K562 treated with DMSO at 1 percent for 12 hours (cell line): ENCODE data around the gene APOA1. TPM values are rescaled to one million over a fixed set of nuclear protein-coding genes. Genes with fewer than 3 reads are reported as not detected.

ENCODE experiments used
- total RNA-seq: library from RNA; unstranded; fragments of 300-600 nt; gene quantifications from 2 replicates; pipeline ENCODE4 v1.2.3, GENCODE V29; 2022; ENCODE audit not compliant: insufficient read depth

The APOA1 gene
- not detected in 2 replicates for total RNA-seq

DNA sequence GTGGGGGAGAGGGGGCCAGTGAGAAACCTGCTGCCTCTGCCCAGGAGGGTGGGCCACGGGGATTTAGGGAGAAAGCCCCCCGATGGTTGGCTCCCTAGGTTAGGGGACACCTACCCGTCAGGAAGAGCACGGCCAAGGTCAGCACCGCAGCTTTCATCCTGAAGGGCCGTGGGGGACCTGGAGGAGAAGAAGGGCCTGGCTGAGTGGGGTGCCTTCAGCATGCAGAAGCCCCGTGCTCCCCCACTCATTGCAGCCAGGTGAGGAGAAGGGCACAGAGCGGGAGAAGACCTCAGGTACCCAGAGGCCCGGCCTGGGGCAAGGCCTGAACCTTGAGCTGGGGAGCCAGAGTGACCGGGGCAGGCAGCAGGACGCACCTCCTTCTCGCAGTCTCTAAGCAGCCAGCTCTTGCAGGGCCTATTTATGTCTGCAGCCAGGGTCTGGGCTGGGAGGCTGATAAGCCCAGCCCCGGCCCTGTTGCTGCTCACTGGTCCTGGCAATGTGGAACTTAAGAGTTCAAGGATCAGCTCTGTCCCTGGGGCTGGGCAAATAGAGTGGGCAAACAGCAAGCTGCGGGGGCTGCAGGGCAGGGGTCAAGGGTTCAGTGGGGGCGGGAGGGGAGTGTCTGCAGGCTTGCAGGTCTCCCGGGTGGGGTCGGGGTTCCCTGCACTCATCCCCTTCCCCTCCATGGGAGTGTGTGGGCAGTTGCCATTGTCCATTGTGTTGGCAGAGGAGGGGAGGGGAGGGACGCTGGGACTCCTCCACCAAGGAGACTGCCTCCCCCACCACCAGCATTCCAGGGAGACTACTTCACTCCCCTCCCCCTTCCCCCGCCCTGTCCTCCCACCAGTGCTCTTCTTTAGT lies at the start of gene APOA1:
TSS of gene APOA1 (minus strand) at position 392 of the 861 bp plus-strand sequence. CDS start at position 157, 235 bp downstream.

DNA sequence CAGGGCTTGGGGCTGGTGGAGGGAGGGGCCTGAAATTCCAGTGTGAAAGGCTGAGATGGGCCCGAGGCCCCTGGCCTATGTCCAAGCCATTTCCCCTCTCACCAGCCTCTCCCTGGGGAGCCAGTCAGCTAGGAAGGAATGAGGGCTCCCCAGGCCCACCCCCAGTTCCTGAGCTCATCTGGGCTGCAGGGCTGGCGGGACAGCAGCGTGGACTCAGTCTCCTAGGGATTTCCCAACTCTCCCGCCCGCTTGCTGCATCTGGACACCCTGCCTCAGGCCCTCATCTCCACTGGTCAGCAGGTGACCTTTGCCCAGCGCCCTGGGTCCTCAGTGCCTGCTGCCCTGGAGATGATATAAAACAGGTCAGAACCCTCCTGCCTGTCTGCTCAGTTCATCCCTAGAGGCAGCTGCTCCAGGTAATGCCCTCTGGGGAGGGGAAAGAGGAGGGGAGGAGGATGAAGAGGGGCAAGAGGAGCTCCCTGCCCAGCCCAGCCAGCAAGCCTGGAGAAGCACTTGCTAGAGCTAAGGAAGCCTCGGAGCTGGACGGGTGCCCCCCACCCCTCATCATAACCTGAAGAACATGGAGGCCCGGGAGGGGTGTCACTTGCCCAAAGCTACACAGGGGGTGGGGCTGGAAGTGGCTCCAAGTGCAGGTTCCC lies 7.8 kb downstream of the APOA1 start, which contains the start of gene APOC3:
TSS of gene APOC3 (plus strand) at position 383 of the 659 bp plus-strand sequence. CDS start 676 bp downstream, outside the sequence.

GRCh38 chr11:116823031-116823843 lies 14.2 kb downstream of the APOA1 start, which contains the start of gene APOA4:
TSS of gene APOA4 (minus strand) at chr11:116823304. CDS start at chr11:116823191, 113 bp downstream.

DNA sequence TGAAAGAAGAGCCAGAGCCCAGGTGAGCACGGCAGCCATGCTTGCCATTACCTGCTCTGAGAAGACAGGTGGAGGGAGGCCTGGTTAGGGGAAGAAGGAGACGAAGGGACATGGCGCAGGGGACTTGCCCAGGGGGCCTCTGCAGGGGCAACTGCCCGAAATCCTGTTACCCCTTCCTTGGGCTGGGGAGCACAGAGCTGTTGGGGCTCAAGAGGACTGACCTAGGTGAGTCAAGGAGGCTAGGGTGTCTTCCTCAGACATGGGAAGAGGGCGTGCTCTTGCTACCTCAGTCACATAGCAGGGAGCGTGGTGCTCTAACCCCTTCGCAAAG lies 45.6 kb downstream of the APOA1 start, which contains the start of gene APOA5:
TSS of gene APOA5 (minus strand) at position 67 of the 331 bp plus-strand sequence. CDS start at position 48, 19 bp downstream.

DNA sequence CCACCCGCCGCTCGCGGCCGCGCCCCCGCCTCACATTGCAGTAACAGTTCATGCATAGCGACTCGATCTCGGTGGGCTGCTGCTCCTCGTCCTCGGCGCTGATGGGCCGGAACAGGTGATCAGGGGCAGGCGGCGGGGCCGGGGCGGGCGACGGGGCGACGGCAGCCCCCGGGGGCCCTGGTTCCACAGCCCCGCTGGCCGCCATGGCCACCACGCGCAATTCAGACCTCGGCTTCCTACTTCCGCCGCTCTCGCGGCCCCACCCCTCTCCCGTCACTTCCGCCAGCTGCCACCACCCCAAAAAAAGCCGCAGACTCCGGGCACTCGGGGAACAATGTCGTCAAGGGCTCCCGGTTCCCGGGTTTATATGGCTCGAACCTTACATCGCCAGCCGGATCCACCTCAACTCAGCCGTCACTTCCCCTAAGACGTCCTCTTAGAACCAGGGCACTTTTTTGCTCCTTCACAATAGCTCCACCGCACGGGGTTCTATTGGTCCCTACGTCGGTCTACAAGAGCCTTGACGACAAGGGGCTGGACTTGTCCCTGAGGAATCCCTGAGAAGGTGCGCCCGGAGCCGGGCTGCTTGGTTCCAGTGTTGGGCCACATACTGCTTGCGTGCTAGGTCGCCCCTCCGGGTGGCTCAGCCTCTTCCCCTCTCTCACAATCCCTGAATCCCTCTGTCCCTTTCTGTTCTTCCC lies 49.5 kb downstream of the APOA1 start, which contains the start of gene ZPR1:
TSS of gene ZPR1 (minus strand) at position 238 of the 701 bp plus-strand sequence. CDS start at position 205, 33 bp downstream.

Other genes with a start within 250 kb of the APOA1 start
- 13.7 and 21.4 TPM in 2 replicates for gene BUD13, start 64.6 kb downstream of the APOA1 start, total RNA-seq
- gene ZPR1, start 49.6 kb downstream of the APOA1 start, total RNA-seq, result 24.5 and 24.8 TPM in 2 replicates
- not detected in 2 replicates for gene APOA5, start 45.7 kb downstream of the APOA1 start, total RNA-seq
- not detected in 2 replicates for gene APOA4, start 14.3 kb downstream of the APOA1 start, total RNA-seq
- not detected in 2 replicates for gene APOC3, start 7.7 kb downstream of the APOA1 start, total RNA-seq